ENCODE data around the gene KPNA3.
A peak's percentile ranks its signal among the peaks of the same experiment; 100 is the strongest.
"Not testable (repeated sequence)": the region's sequence is repeated elsewhere in the genome, so short reads cannot be mapped to it uniquely, and the experiment has no call there.

Gene KPNA3

GRCh38 chr13:49807681-49808080 lies 15.2 kb upstream of the KPNA3 start:
- DNase-seq (ENCODE audit: low spot score), result no peak

- no peak for DNase-seq (ENCODE audit: low spot score)
Measured at GRCh38 chr13:49806126-49806536, 13.6 kb upstream of the KPNA3 start.

DNA sequence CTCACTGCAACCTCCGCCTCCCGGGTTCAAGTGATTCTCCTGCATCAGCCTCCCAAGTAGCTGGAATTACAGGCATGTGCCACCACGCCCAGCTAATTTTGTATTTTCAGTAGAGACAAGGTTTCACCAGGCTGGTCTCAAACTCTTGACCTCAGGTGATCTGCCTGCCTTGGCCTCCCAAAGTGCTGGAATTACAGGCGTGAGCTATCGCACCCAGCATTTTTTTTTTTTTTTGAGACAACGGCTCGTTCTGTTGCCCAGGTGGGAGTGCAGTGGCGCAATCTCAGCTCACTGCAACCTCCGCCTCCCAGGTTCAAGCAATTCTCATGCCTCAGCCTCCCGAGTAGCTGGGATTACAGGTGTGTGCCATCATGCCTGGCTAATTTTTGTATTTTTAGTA lies 10.6 kb upstream of the KPNA3 start:
- DNase-seq (ENCODE audit: low spot score), result not testable (repeated sequence)

- no peak for DNase-seq (ENCODE audit: low spot score)
Measured at GRCh38 chr13:49802426-49802825, 9.9 kb upstream of the KPNA3 start.

GRCh38 chr13:49791711-49792549 lies 552 bp downstream of the KPNA3 start:
- DNase-seq (ENCODE audit: low spot score), result peak; percentile 18

- DNase-seq (ENCODE audit: low spot score), result peak; percentile 30
Measured at GRCh38 chr13:49791315-49791710, 1.2 kb downstream of the KPNA3 start.

DNA sequence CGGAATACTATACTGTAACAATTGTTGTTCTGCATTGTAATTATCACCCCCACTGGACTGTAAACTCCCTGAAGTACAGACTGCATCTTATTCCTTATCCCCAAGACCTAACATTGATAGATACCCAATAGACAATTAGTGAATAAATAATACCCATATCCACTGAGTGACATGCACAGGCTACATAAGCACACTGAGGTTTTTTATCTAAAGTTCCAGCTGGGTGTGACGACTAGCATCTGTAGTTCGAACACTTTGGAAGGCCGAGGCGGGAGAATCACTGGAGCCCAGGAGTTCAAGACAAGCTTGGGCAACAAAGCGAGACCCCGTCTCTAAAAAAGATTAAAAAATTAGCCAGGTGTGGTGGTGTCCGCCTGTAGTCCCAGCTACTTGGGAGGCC lies 2.5 kb downstream of the KPNA3 start:
- DNase-seq (ENCODE audit: low spot score), result no peak

DNA sequence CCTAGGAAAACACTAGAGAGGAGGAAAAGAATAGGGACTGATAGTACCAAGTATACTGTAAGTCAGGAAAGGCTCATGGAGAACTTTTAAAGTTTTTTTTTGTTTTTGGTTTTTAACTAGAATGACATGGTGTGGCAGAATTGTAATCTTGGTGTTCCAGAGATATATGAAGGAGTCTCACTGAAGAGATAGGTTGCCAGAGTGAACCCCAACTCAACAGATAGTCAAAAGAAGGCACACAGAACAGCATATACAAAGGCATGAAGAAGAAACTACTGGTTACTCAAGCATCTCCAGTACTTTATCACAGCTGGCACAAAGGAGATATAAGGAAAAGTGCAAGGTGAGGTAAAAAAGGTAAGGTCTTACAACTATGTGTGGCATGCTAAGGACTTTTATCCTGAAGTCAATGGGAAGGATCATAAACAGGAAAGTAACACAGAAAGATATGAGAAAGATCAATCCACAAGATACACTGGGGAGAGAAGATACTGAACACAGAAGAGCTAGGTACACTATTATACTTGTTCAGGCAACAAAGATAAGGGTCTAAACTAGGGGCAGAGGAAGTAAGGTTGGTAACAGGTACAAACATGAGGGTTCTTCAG lies 6.0 kb downstream of the KPNA3 start:
- no peak for DNase-seq (ENCODE audit: low spot score)

- DNase-seq (ENCODE audit: low spot score), result no peak
Measured at GRCh38 chr13:49784886-49785570, 7.5 kb downstream of the KPNA3 start.

DNA sequence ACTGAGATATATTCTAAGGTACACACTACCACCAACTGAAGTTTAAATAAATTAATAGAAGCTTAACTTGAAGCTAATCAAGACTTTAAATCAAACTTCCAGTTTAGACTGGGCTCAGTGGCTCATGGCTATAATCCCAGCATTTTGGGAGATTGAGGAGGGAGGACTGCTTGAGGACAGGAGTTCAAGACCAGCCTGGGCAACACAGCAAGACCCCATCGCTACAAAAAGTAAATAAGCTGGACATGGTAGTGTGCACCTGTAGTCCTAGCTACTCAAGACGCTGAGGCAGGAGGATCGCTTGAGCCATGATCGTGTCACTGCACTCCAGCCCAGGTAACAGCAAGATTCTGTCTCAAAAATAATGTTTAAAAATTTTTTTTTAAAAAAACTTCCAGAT lies 8.6 kb downstream of the KPNA3 start:
- DNase-seq (ENCODE audit: low spot score), result no peak

DNA sequence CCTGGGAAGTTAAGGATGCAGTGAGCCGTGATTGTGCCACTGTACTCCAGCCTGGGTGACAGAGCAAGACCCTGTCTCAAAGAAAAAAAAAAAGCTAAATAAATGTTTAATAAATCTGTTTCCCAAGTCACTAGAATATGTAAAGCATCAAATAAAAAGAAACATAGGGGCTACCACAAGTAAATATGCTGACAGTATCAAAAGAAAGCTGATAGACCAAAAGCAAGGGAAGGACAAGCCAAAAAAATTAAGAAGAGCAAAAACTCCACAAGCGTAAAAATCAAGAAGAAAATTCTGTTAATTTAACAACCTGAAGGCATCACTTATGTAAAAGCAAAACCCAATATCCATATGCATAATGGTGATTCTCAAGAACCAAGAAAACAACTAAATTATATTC lies 9.7 kb downstream of the KPNA3 start:
- DNase-seq (ENCODE audit: low spot score), result no peak

- no peak for DNase-seq (ENCODE audit: low spot score)
Measured at GRCh38 chr13:49781806-49782205, 10.7 kb downstream of the KPNA3 start.

GRCh38 chr13:49779721-49780120 lies 12.8 kb downstream of the KPNA3 start:
- DNase-seq (ENCODE audit: low spot score), result no peak

DNA sequence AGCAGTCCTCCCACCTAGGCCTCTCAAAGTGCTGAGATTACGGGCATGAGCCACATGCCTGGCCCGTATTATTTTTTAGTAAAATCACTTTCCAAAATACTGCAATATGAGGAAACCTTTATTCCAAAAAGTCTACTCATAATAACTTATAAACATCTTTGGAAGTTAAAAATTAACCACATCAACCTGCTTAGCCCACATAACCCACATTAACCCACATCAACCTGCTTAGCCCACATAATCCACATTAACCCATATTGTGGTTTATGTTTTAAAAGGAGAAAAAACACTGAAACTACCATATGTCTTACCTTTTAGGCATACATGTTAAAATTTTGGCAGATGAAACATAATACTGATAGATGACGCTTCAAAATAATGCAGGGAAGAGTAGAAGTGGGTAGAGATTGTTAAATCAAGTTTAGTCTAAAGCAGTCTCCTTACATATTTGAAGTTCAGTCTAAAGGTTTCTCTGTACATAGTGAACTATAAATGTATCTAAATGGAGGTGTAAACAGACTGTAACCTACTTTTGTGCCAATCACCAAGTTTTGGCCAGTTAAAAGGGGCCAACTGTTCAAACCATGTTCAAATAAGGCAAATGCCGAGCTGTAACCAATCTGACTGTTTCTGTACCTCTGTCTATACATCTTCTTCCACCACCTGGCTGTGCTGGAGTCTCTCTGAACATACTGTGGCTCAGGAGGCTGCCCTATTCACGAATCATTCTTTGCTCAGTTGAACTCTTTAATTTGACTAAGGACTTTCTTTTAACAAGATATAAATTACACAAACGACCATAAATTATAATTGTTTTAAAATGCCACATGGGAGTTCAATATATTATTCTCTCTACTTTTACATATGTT lies 14.5 kb downstream of the KPNA3 start:
- DNase-seq (ENCODE audit: low spot score), result no peak

- no peak for DNase-seq (ENCODE audit: low spot score)
Measured at GRCh38 chr13:49776871-49777270, 15.6 kb downstream of the KPNA3 start.

DNA sequence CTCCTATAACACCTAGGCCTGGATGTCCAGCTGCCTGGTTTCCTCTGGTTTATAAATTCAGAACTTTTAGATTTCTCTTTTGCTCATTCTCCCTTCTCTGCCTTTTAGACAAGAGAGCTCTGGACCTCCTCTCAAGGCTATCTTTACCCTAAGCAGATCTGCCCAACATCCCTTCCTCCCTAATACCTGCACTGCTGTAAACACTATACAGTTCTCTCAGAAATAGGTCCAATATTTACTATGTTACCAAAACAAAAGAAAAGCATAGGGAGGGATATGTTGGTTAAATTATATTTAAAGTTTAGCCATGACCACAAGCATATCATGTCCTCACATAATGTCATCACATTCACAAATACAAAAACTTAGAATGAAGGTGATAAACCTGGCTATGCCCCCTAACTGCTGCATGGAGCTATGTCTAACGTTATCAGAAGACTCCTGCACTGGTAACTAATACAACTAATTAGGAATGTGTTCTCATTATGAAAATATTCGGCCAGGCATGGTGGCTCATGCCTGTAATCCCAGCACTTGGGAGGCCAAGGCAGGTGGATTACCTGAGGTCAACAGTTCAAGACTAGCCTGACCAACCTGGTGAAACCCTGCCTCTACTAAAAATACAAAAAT lies 18.0 kb downstream of the KPNA3 start:
- no peak for DNase-seq (ENCODE audit: low spot score)

GRCh38 chr13:49772828-49773227 lies 19.7 kb downstream of the KPNA3 start:
- no peak for DNase-seq (ENCODE audit: low spot score)

GRCh38 chr13:49761811-49762210 lies 30.7 kb downstream of the KPNA3 start:
- not testable (repeated sequence) for DNase-seq (ENCODE audit: low spot score)

DNA sequence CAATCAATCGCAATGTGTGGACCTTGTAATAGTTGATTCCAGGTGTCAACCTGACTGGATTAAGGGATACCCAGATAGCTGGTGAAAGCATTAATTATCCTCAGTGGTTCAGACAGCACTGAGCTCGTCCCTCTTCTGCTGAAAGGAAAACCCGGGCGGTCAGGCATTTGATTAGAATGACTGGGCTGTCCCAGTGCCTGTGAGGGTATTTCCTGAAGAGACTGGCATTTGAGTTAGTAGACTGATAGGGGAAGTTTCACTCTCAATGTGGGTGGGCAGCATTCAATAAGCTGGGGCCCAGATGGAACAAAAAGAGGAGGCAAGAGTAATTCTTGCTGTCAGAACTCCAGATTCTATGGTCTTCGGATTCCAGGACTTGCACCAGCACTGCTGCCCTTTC lies 31.9 kb downstream of the KPNA3 start:
- DNase-seq (ENCODE audit: low spot score), result no peak

- no peak for DNase-seq (ENCODE audit: low spot score)
Measured at GRCh38 chr13:49759503-49759902, 33.0 kb downstream of the KPNA3 start.

- no peak for DNase-seq (ENCODE audit: low spot score)
Measured at GRCh38 chr13:49756263-49756662, 36.2 kb downstream of the KPNA3 start.

GRCh38 chr13:49754146-49754545 lies 38.3 kb downstream of the KPNA3 start:
- no peak for DNase-seq (ENCODE audit: low spot score)

Measured in LoVo (cell line).